Left lobe of liver (tissue), 1 donor: ENCODE measurements around the gene PBOV1. TPM values are rescaled to one million over a fixed set of nuclear protein-coding genes. Genes with fewer than 3 reads are reported as not detected.

Experiments
- total RNA-seq: library from RNA; stranded (reverse); gene quantifications from one replicate; pipeline ENCODE4 v1.2.1, GENCODE V29; 2021
- donor health status: DM: no; HTN: yes; CAD: no.

PBOV1 gene
- total RNA-seq, 1 donor from 2014 or later, result not detected

Other genes starting within 250 kb of the PBOV1 start
- gene PERP, start 111.1 kb downstream of the PBOV1 start, total RNA-seq, result 36.4 TPM
- 0.18 TPM for gene ARFGEF3, start 56.6 kb downstream of the PBOV1 start, total RNA-seq
- gene SMIM28, start 159.4 kb upstream of the PBOV1 start, total RNA-seq, result not detected
- 73.4 TPM for gene HEBP2, start 185.7 kb upstream of the PBOV1 start, total RNA-seq